ENCODE measurements around the gene SMIM36. TPM values are rescaled to one million over a fixed set of nuclear protein-coding genes. Genes with fewer than 3 reads are reported as not detected.
"Not testable (repeated sequence)": the region's sequence is repeated elsewhere in the genome, so short reads cannot be mapped to it uniquely, and the experiment has no call there.

Gene SMIM36
- total and polyA plus RNA-seq, 8 donors = 0.09 TPM; not detected in 7

DNA sequence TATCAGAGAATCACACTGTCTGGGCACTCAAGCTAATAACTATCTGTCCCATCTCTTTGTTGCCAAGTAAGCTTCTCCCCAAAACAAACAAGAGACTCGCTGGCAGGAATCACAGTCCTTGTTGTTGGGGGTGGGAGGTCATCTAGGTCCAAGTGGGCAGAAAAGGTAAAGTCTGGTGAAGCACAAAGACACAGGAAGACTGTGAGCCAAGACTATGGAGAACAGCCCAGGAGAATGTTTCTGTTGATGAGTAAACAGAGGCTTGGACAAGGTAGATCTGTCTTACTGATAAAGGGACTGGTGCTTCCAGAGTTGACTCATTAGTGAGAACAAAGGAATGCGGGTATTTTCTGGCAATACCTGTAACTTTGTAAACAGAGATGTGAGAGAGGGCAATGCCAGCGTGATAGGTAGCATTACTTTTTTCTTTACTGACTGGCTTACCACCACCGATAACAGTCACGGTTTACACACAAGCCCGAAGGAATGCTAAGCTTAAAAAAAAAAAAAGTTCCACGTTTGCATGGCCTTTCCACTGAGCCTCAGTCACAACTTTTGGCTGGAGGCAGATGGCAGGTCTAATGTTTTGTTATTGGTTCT, 78.1 kb downstream of the SMIM36 start:
- no peaks in the 10 kb centered on the region for H3K27me3 ChIP-seq
- peak overlapping the region; percentile 13 to 72 (median 50) for H3K27ac ChIP-seq
- TF ChIP-seq, protein P1, sequence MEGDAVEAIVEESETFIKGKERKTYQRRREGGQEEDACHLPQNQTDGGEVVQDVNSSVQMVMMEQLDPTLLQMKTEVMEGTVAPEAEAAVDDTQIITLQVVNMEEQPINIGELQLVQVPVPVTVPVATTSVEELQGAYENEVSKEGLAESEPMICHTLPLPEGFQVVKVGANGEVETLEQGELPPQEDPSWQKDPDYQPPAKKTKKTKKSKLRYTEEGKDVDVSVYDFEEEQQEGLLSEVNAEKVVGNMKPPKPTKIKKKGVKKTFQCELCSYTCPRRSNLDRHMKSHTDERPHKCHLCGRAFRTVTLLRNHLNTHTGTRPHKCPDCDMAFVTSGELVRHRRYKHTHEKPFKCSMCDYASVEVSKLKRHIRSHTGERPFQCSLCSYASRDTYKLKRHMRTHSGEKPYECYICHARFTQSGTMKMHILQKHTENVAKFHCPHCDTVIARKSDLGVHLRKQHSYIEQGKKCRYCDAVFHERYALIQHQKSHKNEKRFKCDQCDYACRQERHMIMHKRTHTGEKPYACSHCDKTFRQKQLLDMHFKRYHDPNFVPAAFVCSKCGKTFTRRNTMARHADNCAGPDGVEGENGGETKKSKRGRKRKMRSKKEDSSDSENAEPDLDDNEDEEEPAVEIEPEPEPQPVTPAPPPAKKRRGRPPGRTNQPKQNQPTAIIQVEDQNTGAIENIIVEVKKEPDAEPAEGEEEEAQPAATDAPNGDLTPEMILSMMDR (IDR thresholded peaks at IDR 0.05) = no peak
- ATAC-seq = peak; percentile 79 to 88 (median 83)
- H3K4me1 ChIP-seq = peaks cover 8 to 9% (median 9%) of the 10 kb centered on the region in 3 donors
- no peak overlapping the region for H3K4me3 ChIP-seq
- no peaks in the 10 kb centered on the region for H3K36me3 ChIP-seq
- no peaks in the 10 kb centered on the region for H3K9me3 ChIP-seq
- WGBS, 2 donors = 15 to 17% methylated on average over 7 of the region's 7 CpGs
- no peak for FAIRE-seq
- intact Hi-C loops (cut with DNase I) = no loop called here
- DNase-seq = peak in 2 of 6 donors; percentile 13 to 23

DNA sequence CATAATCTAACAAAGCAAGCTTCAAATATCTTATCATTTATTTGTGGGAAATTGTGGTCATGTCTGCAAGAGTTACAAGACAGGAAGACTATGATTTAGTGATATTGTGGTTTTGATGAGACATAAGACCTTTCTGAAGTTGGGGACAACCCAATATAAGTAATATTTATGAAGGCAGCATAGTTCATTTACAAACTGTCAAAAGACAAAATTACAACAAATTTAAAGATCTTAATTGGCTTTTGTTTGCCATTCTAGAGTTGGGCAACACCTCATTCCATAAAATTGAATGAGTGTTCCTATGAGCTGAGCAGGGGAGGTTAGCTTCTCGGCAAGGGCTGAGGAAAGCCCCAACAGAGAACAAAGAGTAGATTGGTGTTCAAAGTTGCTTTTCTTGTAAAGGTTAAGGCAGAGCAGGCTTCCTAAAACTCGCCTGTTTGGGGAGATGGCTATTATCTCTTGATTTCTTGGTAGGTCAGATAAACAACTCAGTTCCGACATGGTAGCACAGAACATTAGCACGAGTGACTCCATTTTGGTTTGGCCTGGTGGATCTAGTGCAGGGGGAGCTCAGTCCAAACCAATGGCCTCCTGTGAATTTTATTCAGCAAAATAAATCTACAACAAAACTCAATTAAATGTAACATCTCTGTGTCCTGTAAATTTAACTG, 78.8 kb downstream of the SMIM36 start:
- WGBS, 2 donors = 78 to 84% methylated on average over 4 of the region's 4 CpGs

DNA sequence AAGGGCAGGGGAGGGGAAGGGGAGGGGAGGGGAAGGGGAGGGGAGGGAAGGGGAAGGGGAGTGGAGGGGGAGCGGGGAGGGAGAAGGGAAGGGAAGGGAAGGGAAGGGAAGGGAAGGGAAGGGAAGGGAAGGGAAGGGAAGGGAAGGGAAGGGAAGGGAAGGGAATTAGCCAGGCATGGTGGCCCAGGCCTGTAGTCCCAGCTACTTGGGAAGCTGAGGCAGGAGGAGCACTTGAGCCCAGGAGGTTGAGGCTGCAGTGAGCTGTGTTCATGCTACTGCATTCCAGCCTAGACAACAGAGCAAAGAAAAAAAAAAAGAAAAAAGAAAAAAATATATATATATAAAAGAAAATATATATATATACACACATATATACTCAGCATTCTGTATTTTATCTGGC, 79.3 kb downstream of the SMIM36 start:
- H3K4me1 ChIP-seq; H3K4me3 ChIP-seq; FAIRE-seq; H3K9me3 ChIP-seq; H3K27me3 ChIP-seq; ATAC-seq; DNase-seq; intact Hi-C loops (cut with DNase I); H3K36me3 ChIP-seq: not testable (repeated sequence)
- peak overlapping the region in 1 of 4 donors; percentile 72 for H3K27ac ChIP-seq
- WGBS, 2 donors = no CpG with 5 or more reads among the region's 1 CpG

More for the DNA sequence above, 78.8 kb downstream of the SMIM36 start:
- peaks cover 8 to 9% (median 9%) of the 10 kb centered on the region in 3 donors for H3K4me1 ChIP-seq
- H3K27ac ChIP-seq = peak overlapping the region in 2 of 4 donors; percentile 66 to 72
- no peaks in the 10 kb centered on the region for H3K9me3 ChIP-seq
- TF ChIP-seq, protein P1 (IDR thresholded peaks at IDR 0.05) = no peak
- no peak overlapping the region for H3K4me3 ChIP-seq
- DNase-seq = no peak
- no peak for FAIRE-seq
- H3K36me3 ChIP-seq = no peaks in the 10 kb centered on the region
- H3K27me3 ChIP-seq = no peaks in the 10 kb centered on the region
- intact Hi-C loops (cut with DNase I) = no loop called here
- peak in 1 of 4 donors; percentile 9 for ATAC-seq

DNA sequence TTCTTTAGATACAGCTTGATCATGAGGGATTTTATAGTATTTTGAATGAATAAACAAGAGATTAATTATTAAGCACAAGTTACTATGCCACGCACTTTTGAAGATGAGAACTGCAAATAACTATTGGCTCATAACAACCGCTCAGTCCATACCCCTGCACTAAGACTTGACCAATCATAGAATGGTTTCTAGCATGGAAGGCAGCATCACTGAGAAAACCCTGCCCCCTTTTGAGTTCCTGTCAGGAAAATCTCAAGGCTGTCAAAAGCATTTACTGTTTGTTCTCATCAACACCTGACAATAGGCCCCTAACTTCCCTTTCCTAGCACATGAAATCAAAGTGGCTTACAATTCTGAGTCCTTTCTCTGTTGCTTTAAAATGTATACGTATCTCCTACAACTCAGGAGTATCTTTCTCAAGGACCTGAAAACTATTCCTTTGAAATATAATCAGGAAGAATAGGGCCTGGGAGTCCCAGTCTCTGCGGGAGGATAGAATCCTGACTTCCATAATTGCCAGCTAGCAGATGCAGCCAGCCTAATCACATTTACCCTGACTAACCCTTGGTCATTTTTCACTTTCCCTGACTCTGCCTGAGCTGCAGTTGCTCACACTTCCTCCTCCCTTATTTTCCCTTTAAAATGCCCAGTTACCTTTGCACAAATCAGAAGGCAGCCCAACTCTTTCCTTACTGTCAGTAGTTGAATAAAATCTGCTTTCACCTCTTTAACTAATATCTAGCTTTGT, 80.5 kb downstream of the SMIM36 start:
- intact Hi-C loops (cut with DNase I) = no loop called here
- Histone ChIP-seq H3K4me1 (peaks cover 8 to 9% (median 9%) of the 10 kb centered on the region in 3 donors), H3K36me3 (no peaks in the 10 kb centered on the region), H3K4me3 (no peak overlapping the region), H3K9me3 (no peaks in the 10 kb centered on the region), H3K27ac (peak overlapping the region in 2 of 4 donors; percentile 38 to 40), H3K27me3 (no peaks in the 10 kb centered on the region)
- DNase-seq (no peak), FAIRE-seq (no peak), ATAC-seq (peak in 3 of 4 donors; percentile 28 to 47 (median 33))
- TF ChIP-seq, protein P1 (IDR thresholded peaks at IDR 0.05) = no peak
- WGBS, 2 donors = 50 to 51% methylated on average over 4 of the region's 4 CpGs

DNA sequence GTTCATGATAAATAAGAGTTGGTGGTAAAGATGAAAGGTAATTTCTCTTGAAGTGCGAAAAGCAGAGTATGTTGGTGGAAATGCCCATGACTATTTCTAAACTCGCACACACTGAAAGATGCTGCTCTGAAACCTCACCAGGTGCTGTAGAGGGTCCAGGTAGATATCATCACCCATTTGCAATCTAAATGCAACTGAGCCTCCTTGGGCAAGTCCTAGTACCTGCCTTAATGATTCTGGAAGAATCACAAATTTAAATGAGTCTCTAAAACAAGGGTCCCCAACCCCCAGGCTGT, 83.7 kb downstream of the SMIM36 start:
- no peak for DNase-seq
- H3K36me3 ChIP-seq = no peaks in the 10 kb centered on the region
- TF ChIP-seq, protein P1 (IDR thresholded peaks at IDR 0.05) = no peak
- H3K27me3 ChIP-seq = no peaks in the 10 kb centered on the region
- H3K4me3 ChIP-seq = no peak overlapping the region
- H3K27ac ChIP-seq = no peak overlapping the region
- ATAC-seq = no peak
- FAIRE-seq = no peak
- no peaks in the 10 kb centered on the region for H3K4me1 ChIP-seq
- WGBS, 2 donors = 85 to 90% methylated on average over 2 of the region's 2 CpGs
- H3K9me3 ChIP-seq = no peaks in the 10 kb centered on the region
- intact Hi-C loops (cut with DNase I) = no loop called here

All from pancreas (tissue), 10 donors.